Neural progenitor cell (in vitro differentiated cells): ENCODE measurements around the gene CDH19. TPM values are rescaled to one million over a fixed set of nuclear protein-coding genes. Genes with fewer than 3 reads are reported as not detected.

Source experiments
- DNase-seq: peaks from one replicate; pipeline ENCODE4 v3.0.0-alpha.2; 2016; ENCODE audit warnings: low spot score
- H2AFZ ChIP-seq: fragments of 200-600 bp; sonication (generic); replicated peaks from 2 replicates; pipeline ENCODE4 v1.6.1; 2016; ENCODE audit warnings: antibody characterized with exemption
- H3F3A ChIP-seq: fragments of 200-600 bp; sonication (generic); 2 replicates; pipeline ENCODE4 v1.6.1; 2016; ENCODE audit warnings: antibody characterized with exemption, low read depth
- H3K27ac ChIP-seq: fragments of 200-600 bp; sonication (generic); 2 replicates; pipeline ENCODE4 v1.5.1; 2016; ENCODE audit warnings: mild to moderate bottlenecking
- H3K27me3 ChIP-seq: fragments of 200-600 bp; sonication (generic); 2 replicates; pipeline ENCODE4 v1.6.1; 2016; ENCODE audit warnings: mild to moderate bottlenecking, moderate library complexity
- H3K36me3 ChIP-seq: fragments of 200-600 bp; sonication (generic); 2 replicates; pipeline ENCODE4 v1.5.1; 2016
- H3K4me1 ChIP-seq: fragments of 200-600 bp; sonication (generic); 2 replicates; pipeline ENCODE4 v1.6.1; 2016; ENCODE audit warnings: mixed run types
- H3K4me2 ChIP-seq: fragments of 200-600 bp; sonication (generic); 2 replicates; pipeline ENCODE4 v1.6.1; 2016
- H3K4me3 ChIP-seq: fragments of 200-600 bp; sonication (generic); 2 replicates; pipeline ENCODE4 v1.5.1; 2016
- H3K79me2 ChIP-seq: fragments of 200-600 bp; sonication (generic); 2 replicates; pipeline ENCODE4 v1.6.1; 2016; ENCODE audit warnings: low read depth
- H3K9ac ChIP-seq: fragments of 200-600 bp; sonication (generic); 2 replicates; pipeline ENCODE4 v1.6.1; 2016
- H3K9me3 ChIP-seq: fragments of 200-600 bp; sonication (generic); 2 replicates; pipeline ENCODE4 v1.5.1; 2016; ENCODE audit warnings: low read depth
- H4K20me1 ChIP-seq: fragments of 200-600 bp; sonication (generic); 2 replicates; pipeline ENCODE4 v1.6.1; 2016; ENCODE audit warnings: low read depth
- H3K27ac Mint-ChIP-seq: 3 replicates; pipeline ENCODE4 v1.8.0; 2021; ENCODE audit warnings: mixed read lengths
- H3K27me3 Mint-ChIP-seq: 2 replicates; pipeline ENCODE4 v1.8.0; 2022; ENCODE audit warnings: low read depth, mild to moderate bottlenecking, inconsistent platforms, moderate library complexity, mixed read lengths; ENCODE audit not compliant: insufficient read depth
- H3K36me3 Mint-ChIP-seq: 3 replicates; pipeline ENCODE4 v1.8.0; 2021; ENCODE audit warnings: mixed read lengths
- H3K4me1 Mint-ChIP-seq: 3 replicates; pipeline ENCODE4 v1.8.0; 2021; ENCODE audit warnings: mixed read lengths
- H3K4me3 Mint-ChIP-seq: 3 replicates; pipeline ENCODE4 v1.8.0; 2021; ENCODE audit warnings: mild to moderate bottlenecking, moderate library complexity, mixed read lengths
- H3K9me3 Mint-ChIP-seq: 3 replicates; pipeline ENCODE4 v1.8.0; 2020; ENCODE audit warnings: mixed read lengths
- CTCF ChIP-seq: fragments of 200-600 bp; sonication (generic); IDR thresholded peaks from 2 replicates; pipeline ENCODE4 v1.5.1; 2017; ENCODE audit warnings: antibody characterized with exemption, mild to moderate bottlenecking
- EZH2 ChIP-seq: fragments of 200-600 bp; sonication (generic); IDR thresholded peaks from 2 replicates; pipeline ENCODE4 v1.6.1; 2017; ENCODE audit warnings: antibody characterized with exemption, mild to moderate bottlenecking, moderate library complexity
- EZH2phosphoT487 ChIP-seq: fragments of 200-600 bp; sonication (generic); IDR thresholded peaks from 2 replicates; pipeline ENCODE4 v1.6.1; 2017; ENCODE audit warnings: antibody characterized with exemption
- total RNA-seq: library from RNA; depleted of rRNA; stranded (reverse); fragments of >200 nt; gene quantifications from 2 replicates; pipeline ENCODE4 v1.2.3, GENCODE V29; 2015; ENCODE audit warnings: low replicate concordance

The CDH19 gene
- total RNA-seq, 1 donor from 2014 or later: not detected

DNA sequence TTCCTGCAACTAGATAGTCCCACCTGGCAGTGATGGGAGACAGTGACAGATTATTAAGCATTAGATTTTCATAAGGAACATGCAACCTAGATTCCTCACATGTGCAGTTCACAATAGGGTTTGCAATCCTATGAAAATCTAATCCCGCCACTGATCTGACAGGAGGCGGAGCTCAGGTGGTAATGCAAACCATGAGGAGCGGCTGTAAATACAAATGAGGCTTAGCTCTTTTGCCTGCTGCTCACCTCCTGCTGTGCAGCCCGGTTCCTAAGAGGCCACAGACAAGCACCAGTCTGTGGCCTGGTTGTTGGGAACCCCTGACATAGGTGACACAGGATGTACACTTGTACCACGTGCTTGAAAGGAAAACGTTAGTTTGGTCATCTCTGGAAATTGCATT is 41.6 kb downstream of the CDH19 start:
- no peaks in the 10 kb centered on the region for H3K4me1 ChIP-seq
- H3K79me2 ChIP-seq: no peaks in the 10 kb centered on the region
- H3K27me3 Mint-ChIP-seq: no peaks in the 10 kb centered on the region
- no peaks in the 10 kb centered on the region for H3K27me3 ChIP-seq
- H3K36me3 ChIP-seq: no peaks in the 10 kb centered on the region
- H3K4me2 ChIP-seq: no peak overlapping the region
- no peaks in the 10 kb centered on the region for H3K9me3 ChIP-seq
- no peak overlapping the region for H3K4me3 ChIP-seq
- no peaks in the 10 kb centered on the region for H3K9me3 Mint-ChIP-seq
- no peaks in the 10 kb centered on the region for H4K20me1 ChIP-seq
- DNase-seq: no peak
- no peaks in the 10 kb centered on the region for H3F3A ChIP-seq
- H3K4me1 Mint-ChIP-seq: no peaks in the 10 kb centered on the region
- H3K27ac ChIP-seq: no peak overlapping the region
- H2AFZ ChIP-seq: no peak overlapping the region
- no peak overlapping the region for H3K4me3 Mint-ChIP-seq
- TF ChIP-seq EZH2 (no peak), CTCF (no peak), EZH2phosphoT487 (no peak)
- no peak overlapping the region for H3K9ac ChIP-seq
- no peaks in the 10 kb centered on the region for H3K36me3 Mint-ChIP-seq
- no peak overlapping the region for H3K27ac Mint-ChIP-seq

- H3K27ac Mint-ChIP-seq: no peak overlapping the region
These were observed 43.8 kb downstream of the CDH19 start for GRCh38 chr18:66560094-66560493.

GRCh38 chr18:66558773-66559172 is 45.1 kb downstream of the CDH19 start:
- no peak for DNase-seq
- no peak overlapping the region for H3K27ac ChIP-seq
- H3K9me3 ChIP-seq: no peaks in the 10 kb centered on the region
- Mint-ChIP-seq H3K27ac (no peak overlapping the region), H3K27me3 (no peaks in the 10 kb centered on the region), H3K9me3 (no peaks in the 10 kb centered on the region), H3K4me3 (no peak overlapping the region), H3K36me3 (no peaks in the 10 kb centered on the region), H3K4me1 (no peaks in the 10 kb centered on the region)
- TF ChIP-seq EZH2 (no peak), EZH2phosphoT487 (no peak), CTCF (no peak)
- H4K20me1 ChIP-seq: no peaks in the 10 kb centered on the region
- no peaks in the 10 kb centered on the region for H3K4me1 ChIP-seq
- H2AFZ ChIP-seq: no peak overlapping the region
- H3K27me3 ChIP-seq: no peaks in the 10 kb centered on the region
- H3K4me2 ChIP-seq: no peak overlapping the region
- H3K9ac ChIP-seq: no peak overlapping the region
- no peaks in the 10 kb centered on the region for H3K79me2 ChIP-seq
- H3K4me3 ChIP-seq: no peak overlapping the region
- H3F3A ChIP-seq: no peaks in the 10 kb centered on the region
- no peaks in the 10 kb centered on the region for H3K36me3 ChIP-seq

More at GRCh38 chr18:66560094-66560493, 43.8 kb downstream of the CDH19 start:
- Histone ChIP-seq H2AFZ (no peak overlapping the region), H3K4me3 (no peak overlapping the region), H3K36me3 (no peaks in the 10 kb centered on the region), H3F3A (no peaks in the 10 kb centered on the region), H3K4me1 (no peaks in the 10 kb centered on the region), H3K4me2 (no peak overlapping the region), H3K9me3 (no peaks in the 10 kb centered on the region), H3K9ac (no peak overlapping the region), H3K27ac (no peak overlapping the region), H3K79me2 (no peaks in the 10 kb centered on the region), H3K27me3 (no peaks in the 10 kb centered on the region), H4K20me1 (no peaks in the 10 kb centered on the region)
- DNase-seq: peak; percentile 46
- H3K36me3 Mint-ChIP-seq: no peaks in the 10 kb centered on the region
- H3K4me1 Mint-ChIP-seq: no peaks in the 10 kb centered on the region
- H3K4me3 Mint-ChIP-seq: no peak overlapping the region
- H3K9me3 Mint-ChIP-seq: no peaks in the 10 kb centered on the region
- no peaks in the 10 kb centered on the region for H3K27me3 Mint-ChIP-seq
- TF ChIP-seq CTCF: peak; percentile 63
- TF ChIP-seq EZH2: no peak
